Fibroblast of the aortic adventitia (primary cell): Measurements from ENCODE around the gene MMP11. TPM values are rescaled to one million over a fixed set of nuclear protein-coding genes. Genes with fewer than 3 reads are reported as not detected.

Experiments
- DNase-seq: peaks from one replicate; pipeline ENCODE4 v3.0.0-alpha.2; 2010; ENCODE audit warnings: low read depth
- H3K4me3 ChIP-seq: 2 replicates; pipeline ENCODE4 v1.5.1; 2011; ENCODE audit warnings: low read depth, mild to moderate bottlenecking, control low read depth, low read length, moderate library complexity
- CTCF ChIP-seq: IDR thresholded peaks from 2 replicates; pipeline ENCODE4 v1.5.1; 2011; ENCODE audit warnings: mild to moderate bottlenecking, low read length, control low read depth, inconsistent platforms; ENCODE audit not compliant: insufficient read depth
- total RNA-seq: library from RNA; depleted of rRNA; stranded (reverse); fragments of >200 nt; gene quantifications from 2 replicates; pipeline ENCODE4 v1.2.3, GENCODE V29; 2012; ENCODE audit warnings: low replicate concordance

The MMP11 gene
- total RNA-seq, 1 donor = 5.1 TPM

- no peak for DNase-seq
- TF ChIP-seq CTCF = no peak
- H3K4me3 ChIP-seq = no peak overlapping the region
Measured at GRCh38 chr22:23780146-23780748, 7.6 kb downstream of the MMP11 start.

- H3K4me3 ChIP-seq = no peak overlapping the region
- no peak for DNase-seq
- no peak for TF ChIP-seq CTCF
Measured at GRCh38 chr22:23781065-23781464, 8.4 kb downstream of the MMP11 start.

GRCh38 chr22:23781511-23782183, 9.0 kb downstream of the MMP11 start:
- no peak for TF ChIP-seq CTCF
- peak; percentile 69 for DNase-seq

GRCh38 chr22:23782252-23782651, 9.6 kb downstream of the MMP11 start:
- DNase-seq = no peak
- H3K4me3 ChIP-seq = no peak overlapping the region
- TF ChIP-seq CTCF = no peak

More at GRCh38 chr22:23781511-23782183, 9.0 kb downstream of the MMP11 start:
- H3K4me3 ChIP-seq = no peak overlapping the region

- no peak overlapping the region for H3K4me3 ChIP-seq
- DNase-seq = no peak
- TF ChIP-seq CTCF = no peak
Measured at GRCh38 chr22:23782703-23783102, 10.1 kb downstream of the MMP11 start.

- no peak overlapping the region for H3K4me3 ChIP-seq
- DNase-seq = no peak
- TF ChIP-seq CTCF = no peak
Measured at GRCh38 chr22:23783265-23784150, 10.9 kb downstream of the MMP11 start.
